Measurements from ENCODE around the gene CX3CL1. TPM values are rescaled to one million over a fixed set of nuclear protein-coding genes. Genes with fewer than 3 reads are reported as not detected.
A peak's percentile ranks its signal among the peaks of the same experiment; 100 is the strongest.
"Not testable (repeated sequence)": the region's sequence is repeated elsewhere in the genome, so short reads cannot be mapped to it uniquely, and the experiment has no call there.

CX3CL1 gene
- total RNA-seq, 4 donors from 2014 or later = 7.1 to 59.7 (median 11.9) TPM

DNA sequence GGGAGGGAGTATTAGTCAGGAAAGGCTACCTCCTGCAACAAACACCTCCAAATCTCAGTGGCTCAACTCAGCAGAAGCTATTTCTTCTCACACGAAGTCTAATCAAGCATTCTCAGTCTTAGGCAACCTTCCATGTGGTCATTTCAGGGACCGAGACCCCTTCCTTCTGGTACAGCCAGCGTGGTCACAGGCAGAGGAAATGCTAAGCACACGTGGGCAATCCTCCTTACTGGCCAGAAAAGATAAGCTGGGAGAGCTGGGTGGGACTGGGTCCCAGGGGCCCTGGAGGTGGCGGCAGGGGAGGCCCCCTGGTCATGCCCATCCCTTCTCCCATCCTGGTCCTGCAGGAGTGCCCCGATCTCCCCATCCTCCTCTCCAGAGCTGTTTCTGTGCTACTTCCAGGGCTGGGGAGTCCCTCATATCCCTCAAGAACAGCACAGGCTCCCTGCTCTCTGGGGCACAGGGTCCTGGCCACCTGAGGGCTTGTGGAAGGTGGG lies 5.7 kb upstream of the CX3CL1 start:
- TF ChIP-seq, protein P1, sequence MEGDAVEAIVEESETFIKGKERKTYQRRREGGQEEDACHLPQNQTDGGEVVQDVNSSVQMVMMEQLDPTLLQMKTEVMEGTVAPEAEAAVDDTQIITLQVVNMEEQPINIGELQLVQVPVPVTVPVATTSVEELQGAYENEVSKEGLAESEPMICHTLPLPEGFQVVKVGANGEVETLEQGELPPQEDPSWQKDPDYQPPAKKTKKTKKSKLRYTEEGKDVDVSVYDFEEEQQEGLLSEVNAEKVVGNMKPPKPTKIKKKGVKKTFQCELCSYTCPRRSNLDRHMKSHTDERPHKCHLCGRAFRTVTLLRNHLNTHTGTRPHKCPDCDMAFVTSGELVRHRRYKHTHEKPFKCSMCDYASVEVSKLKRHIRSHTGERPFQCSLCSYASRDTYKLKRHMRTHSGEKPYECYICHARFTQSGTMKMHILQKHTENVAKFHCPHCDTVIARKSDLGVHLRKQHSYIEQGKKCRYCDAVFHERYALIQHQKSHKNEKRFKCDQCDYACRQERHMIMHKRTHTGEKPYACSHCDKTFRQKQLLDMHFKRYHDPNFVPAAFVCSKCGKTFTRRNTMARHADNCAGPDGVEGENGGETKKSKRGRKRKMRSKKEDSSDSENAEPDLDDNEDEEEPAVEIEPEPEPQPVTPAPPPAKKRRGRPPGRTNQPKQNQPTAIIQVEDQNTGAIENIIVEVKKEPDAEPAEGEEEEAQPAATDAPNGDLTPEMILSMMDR (IDR thresholded peaks at IDR 0.05) = no peak
- ATAC-seq (ENCODE audit: low FRiP score) (no peak), DNase-seq (ENCODE audit: low spot score) (no peak)

DNA sequence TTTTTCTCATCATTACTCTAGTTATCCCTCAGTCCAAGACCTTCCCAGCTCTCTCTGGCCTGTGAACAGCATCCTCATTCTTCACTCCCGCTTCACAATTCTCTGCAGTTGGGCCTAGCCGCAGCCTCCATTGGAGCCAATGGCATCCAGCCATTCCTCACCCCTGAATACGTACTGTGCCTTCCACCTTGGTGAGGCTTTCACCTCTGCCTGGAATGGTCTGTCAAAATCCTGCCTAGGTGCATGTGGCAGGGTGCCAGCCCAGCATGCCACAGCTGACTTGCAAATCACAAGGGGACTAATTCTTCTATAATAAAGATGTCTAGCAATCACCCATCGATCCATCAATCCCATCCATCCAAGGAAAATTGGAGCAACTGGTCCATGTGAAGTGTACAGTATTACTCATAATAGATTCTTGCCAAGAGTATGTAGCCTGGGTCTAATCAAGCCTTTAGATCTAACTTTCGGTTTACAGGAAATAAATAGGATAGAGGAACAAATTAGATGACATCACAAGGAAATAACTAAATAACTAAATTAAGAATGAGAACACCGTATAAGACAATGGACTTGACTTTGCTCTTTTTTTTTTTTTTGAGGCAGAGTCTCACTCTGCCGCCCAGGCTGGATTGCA lies 5.1 kb upstream of the CX3CL1 start:
- TF ChIP-seq, protein P1 (IDR thresholded peaks at IDR 0.05) = no peak
- no peak for DNase-seq (ENCODE audit: low spot score)

DNA sequence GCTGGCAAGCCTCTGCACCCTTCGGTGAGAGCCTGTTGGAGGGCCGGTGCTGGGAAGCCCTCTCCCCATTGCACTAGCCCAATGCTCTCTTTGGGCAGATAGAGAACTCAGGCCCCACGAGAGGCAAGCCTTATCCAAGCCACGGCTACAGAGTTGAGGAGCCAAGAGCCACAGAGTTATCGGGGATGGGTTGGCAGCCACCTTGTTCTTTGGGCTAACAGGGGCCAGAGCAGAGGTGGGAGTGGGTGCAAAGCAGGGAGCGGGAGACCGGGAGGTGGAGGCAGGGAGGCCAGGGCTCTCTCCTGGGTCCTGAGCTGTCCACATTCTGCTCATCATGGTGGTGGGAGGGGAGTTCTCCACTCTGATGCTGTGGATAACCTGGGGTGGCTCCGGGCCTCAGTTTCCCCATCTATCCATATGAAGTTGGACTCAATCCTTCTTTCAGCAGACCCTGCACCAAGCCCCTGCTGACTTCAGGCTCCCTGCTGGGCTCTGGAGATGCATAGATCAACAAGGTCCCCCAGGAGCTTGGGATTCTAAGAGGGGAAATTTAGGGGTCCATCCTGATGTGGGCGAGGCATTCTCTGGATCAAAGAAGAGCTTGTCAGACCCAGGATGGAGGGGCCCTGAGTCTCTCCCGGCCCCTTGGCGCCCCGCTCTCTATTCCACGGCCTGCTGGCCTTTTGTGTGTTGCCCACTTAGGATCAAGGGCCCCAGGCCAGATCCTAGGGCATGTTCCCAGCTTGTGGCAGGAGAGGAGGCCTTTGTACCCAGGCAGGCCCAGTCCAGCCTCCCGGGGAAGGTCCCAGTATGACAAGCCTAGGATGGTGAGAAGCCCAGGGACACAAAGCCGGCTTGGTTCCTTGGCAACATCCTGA lies 557 bp upstream of the CX3CL1 start:
- no peak for DNase-seq (ENCODE audit: low spot score)
- TF ChIP-seq, protein P1 (IDR thresholded peaks at IDR 0.05) = no peak
- peak; percentile 22 for ATAC-seq (ENCODE audit: low FRiP score)

More for the DNA sequence above, 5.1 kb upstream of the CX3CL1 start:
- no peak for ATAC-seq (ENCODE audit: low FRiP score)

DNA sequence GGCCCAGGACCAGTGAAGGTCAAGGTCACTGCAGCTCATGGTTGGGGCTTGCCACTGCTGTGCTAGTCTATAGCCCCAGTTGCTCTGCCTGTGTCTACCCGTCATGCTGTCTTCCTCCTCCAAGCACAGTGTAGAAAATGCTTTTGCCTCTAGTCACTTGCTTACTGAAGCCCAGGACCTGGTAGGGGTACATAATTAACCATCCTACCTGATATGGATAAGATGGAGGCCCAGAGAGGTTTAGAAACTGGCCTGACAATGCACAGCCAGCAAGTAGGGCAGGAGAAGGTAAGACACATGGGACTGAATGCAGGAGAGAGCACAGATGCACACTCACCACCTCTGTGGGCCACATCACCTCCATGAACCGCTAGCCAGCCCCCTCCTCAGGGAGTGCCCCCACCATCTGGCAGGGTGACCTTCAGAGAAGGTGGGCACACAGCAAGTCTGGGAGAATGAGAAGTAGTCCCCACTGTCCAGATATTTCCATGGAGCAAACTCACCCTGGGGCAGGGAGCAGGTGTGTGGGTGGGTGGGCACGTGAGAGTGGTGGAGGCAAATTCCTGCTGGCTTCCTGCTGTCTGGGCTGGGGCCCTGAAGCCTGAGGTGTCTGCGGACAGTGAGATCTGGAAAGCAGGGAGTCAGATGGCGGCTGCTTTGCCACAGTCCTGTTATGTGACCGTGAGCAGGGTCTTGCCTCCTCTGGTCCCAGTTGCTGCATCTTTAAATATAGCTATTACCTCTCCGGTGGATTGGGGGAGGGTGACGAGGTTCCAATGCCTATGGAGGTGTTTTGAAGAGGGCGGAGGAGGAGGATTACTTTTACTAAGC lies 1.0 kb downstream of the CX3CL1 start:
- DNase-seq (ENCODE audit: low spot score) = no peak
- ATAC-seq (ENCODE audit: low FRiP score) = no peak

DNA sequence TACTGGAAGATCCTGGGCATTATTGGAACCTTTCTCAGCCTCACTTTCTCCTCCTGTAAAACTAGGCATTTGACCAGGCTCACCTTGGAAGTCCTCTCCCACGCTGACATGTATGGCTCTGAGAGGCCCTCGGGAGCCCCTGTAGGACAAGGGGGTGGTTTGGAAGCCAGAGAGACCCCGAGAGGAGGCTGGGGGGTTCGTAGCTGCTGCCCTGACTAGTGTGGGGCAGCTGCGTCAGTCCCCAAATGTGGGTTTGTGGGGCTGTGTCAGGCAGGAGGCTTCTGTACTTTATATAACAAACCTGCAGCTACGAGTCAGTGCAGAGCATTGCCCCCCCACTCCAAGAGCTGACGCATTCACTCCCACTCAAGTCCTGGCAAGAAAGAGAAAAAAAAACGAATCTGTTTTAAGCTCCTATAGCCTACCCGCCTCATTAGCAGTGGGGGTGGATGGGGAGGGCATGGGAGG lies 1.8 kb downstream of the CX3CL1 start:
- peak; percentile 73 for ATAC-seq (ENCODE audit: low FRiP score)
- DNase-seq (ENCODE audit: low spot score) = no peak
- TF ChIP-seq, protein P1 (IDR thresholded peaks at IDR 0.05) = no peak

More for the DNA sequence above, 1.0 kb downstream of the CX3CL1 start:
- TF ChIP-seq, protein P1 (IDR thresholded peaks at IDR 0.05) = no peak

DNA sequence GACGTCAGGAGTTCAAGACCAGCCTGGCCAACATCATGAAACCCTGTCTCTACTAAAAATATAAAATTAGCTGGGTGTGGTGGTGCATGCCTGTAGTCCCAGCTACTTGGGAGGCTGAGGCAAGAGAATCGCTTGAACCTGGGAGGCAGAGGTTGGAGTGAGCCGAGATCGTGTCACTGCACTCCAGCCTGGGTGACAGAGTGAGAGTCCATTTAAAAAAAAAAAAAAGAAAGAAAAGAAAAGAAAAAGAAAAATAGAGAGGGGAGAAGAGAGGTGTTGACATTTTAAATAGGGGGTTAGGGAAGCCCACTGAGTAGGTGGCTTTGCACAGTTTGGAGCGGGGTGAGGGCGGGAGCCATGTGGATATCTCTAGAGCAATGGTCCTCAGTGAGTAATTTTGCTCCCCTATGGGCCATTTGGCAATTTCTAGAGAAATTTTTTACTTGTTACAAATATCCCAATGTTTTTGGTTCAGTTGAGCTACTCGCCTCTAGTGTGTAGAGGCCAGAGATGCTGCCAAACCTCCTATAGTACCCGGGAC lies 2.7 kb downstream of the CX3CL1 start:
- not testable (repeated sequence) for DNase-seq (ENCODE audit: low spot score); ATAC-seq (ENCODE audit: low FRiP score)

Measured in omental fat pad (tissue), 4 donors.